ENCODE measurements around the gene JMJD8. TPM values are rescaled to one million over a fixed set of nuclear protein-coding genes. Genes with fewer than 3 reads are reported as not detected.

The JMJD8 gene
- total RNA-seq, 2 experiments from 2014 or later: 22.0 to 23.6 TPM

GRCh38 chr16:674214-674881 lies 9.8 kb downstream of the JMJD8 start:
- ATAC-seq (ENCODE audit: poor library complexity) (no peak), DNase-seq (no peak)
- H3K9me3 ChIP-seq (ENCODE audit: control insufficient read depth in 1 of 2, insufficient read depth in 1 of 2, low read length in 2 of 2): no peaks in the 10 kb centered on the region
- peaks cover 8 to 12% of the 10 kb centered on the region in 2 experiments for H3K27me3 ChIP-seq (ENCODE audit: control insufficient read depth in 1 of 2, insufficient read depth in 2 of 2, low read length in 2 of 2)
- no peak overlapping the region for H3K4me3 ChIP-seq (ENCODE audit: low read length)
- no peak overlapping the region for H3K27ac ChIP-seq (ENCODE audit: low read depth in 1 of 2, low read length in 2 of 2)
- peaks cover 15% of the 10 kb centered on the region for H3K36me3 Mint-ChIP-seq (ENCODE audit: low read depth)
- ChIA-PET POLR2A (no interaction called here), CTCF (no interaction called here)
- H3K9me3 Mint-ChIP-seq: no peaks in the 10 kb centered on the region
- H3K4me3 Mint-ChIP-seq: peak overlapping the region; percentile 65
- H3K27me3 Mint-ChIP-seq: no peaks in the 10 kb centered on the region
- H3K4me1 ChIP-seq (ENCODE audit: insufficient read depth, low read length): peaks cover 34% of the 10 kb centered on the region
- no peak overlapping the region for H3K27ac Mint-ChIP-seq
- peaks cover 34% of the 10 kb centered on the region for H3K36me3 ChIP-seq (ENCODE audit: insufficient read depth, low read length)
- H3K4me1 Mint-ChIP-seq (ENCODE audit: low read depth): peaks cover 18% of the 10 kb centered on the region
- intact Hi-C loops (cut with DNase I, micrococcal nuclease): no loop called here
- TF ChIP-seq CTCF (IDR thresholded peaks at IDR 0.05): no peak

GRCh38 chr16:673399-673991 lies 10.6 kb downstream of the JMJD8 start:
- H3K27me3 Mint-ChIP-seq: no peaks in the 10 kb centered on the region
- intact Hi-C loops (cut with DNase I, micrococcal nuclease): no loop called here
- POLR2A ChIA-PET: no interaction called here
- H3K4me3 Mint-ChIP-seq: no peak overlapping the region
- H3K4me1 Mint-ChIP-seq (ENCODE audit: low read depth): peaks cover 11% of the 10 kb centered on the region
- H3K27ac Mint-ChIP-seq: no peak overlapping the region
- no peaks in the 10 kb centered on the region for H3K9me3 ChIP-seq (ENCODE audit: control insufficient read depth in 1 of 2, insufficient read depth in 1 of 2, low read length in 2 of 2)
- H3K36me3 Mint-ChIP-seq (ENCODE audit: low read depth): peaks cover 15% of the 10 kb centered on the region
- ATAC-seq (ENCODE audit: poor library complexity): no peak
- no peaks in the 10 kb centered on the region for H3K9me3 Mint-ChIP-seq
- H3K4me3 ChIP-seq (ENCODE audit: low read length): no peak overlapping the region
- H3K27me3 ChIP-seq (ENCODE audit: control insufficient read depth in 1 of 2, insufficient read depth in 2 of 2, low read length in 2 of 2): peaks cover 8 to 12% of the 10 kb centered on the region in 2 experiments
- CTCF ChIA-PET: no interaction called here
- H3K27ac ChIP-seq (ENCODE audit: low read depth in 1 of 2, low read length in 2 of 2): no peak overlapping the region
- DNase-seq: no peak
- peaks cover 37% of the 10 kb centered on the region for H3K4me1 ChIP-seq (ENCODE audit: insufficient read depth, low read length)
- peaks cover 35% of the 10 kb centered on the region for H3K36me3 ChIP-seq (ENCODE audit: insufficient read depth, low read length)
- no peak for TF ChIP-seq CTCF (IDR thresholded peaks at IDR 0.05)

- Histone ChIP-seq H3K36me3 (ENCODE audit: insufficient read depth, low read length) (peaks cover 35% of the 10 kb centered on the region), H3K9me3 (ENCODE audit: control insufficient read depth in 1 of 2, insufficient read depth in 1 of 2, low read length in 2 of 2) (no peaks in the 10 kb centered on the region), H3K27me3 (ENCODE audit: control insufficient read depth in 1 of 2, insufficient read depth in 2 of 2, low read length in 2 of 2) (peaks cover 8 to 12% of the 10 kb centered on the region in 2 experiments), H3K4me1 (ENCODE audit: insufficient read depth, low read length) (peaks cover 40% of the 10 kb centered on the region), H3K4me3 (ENCODE audit: low read length) (no peak overlapping the region), H3K27ac (ENCODE audit: low read depth in 1 of 2, low read length in 2 of 2) (no peak overlapping the region)
- Mint-ChIP-seq H3K9me3 (no peaks in the 10 kb centered on the region), H3K27me3 (no peaks in the 10 kb centered on the region), H3K27ac (no peak overlapping the region), H3K36me3 (ENCODE audit: low read depth) (peaks cover 15% of the 10 kb centered on the region), H3K4me3 (no peak overlapping the region), H3K4me1 (ENCODE audit: low read depth) (peaks cover 11% of the 10 kb centered on the region)
- no peak for TF ChIP-seq CTCF (IDR thresholded peaks at IDR 0.05)
- DNase-seq: no peak
- ChIA-PET CTCF (no interaction called here), POLR2A (no interaction called here)
- intact Hi-C loops (cut with DNase I, micrococcal nuclease): no loop called here
- no peak for ATAC-seq (ENCODE audit: poor library complexity)
Measured at GRCh38 chr16:672851-673250, 11.3 kb downstream of the JMJD8 start.

Measured in CD4-positive, alpha-beta T cell (primary cell).